ENCODE measurements around the gene CABP7.

The CABP7 gene

GRCh38 chr22:29710193-29710592 lies 9.6 kb upstream of the CABP7 start:
- Histone ChIP-seq H3K4me3 (ENCODE audit: insufficient read length, low read depth) (no peak overlapping the region), H3K9ac (ENCODE audit: insufficient read length, low read depth) (no peak overlapping the region), H3K27me3 (ENCODE audit: insufficient read depth, insufficient read length) (no peaks in the 10 kb centered on the region), H3K4me1 (ENCODE audit: insufficient read depth, insufficient read length) (peaks cover 7% of the 10 kb centered on the region), H3K36me3 (ENCODE audit: insufficient read depth, insufficient read length, low read length) (no peaks in the 10 kb centered on the region), H3K9me3 (ENCODE audit: insufficient read depth, low read length) (no peaks in the 10 kb centered on the region)
- DNase-seq (ENCODE audit: low read depth, low spot score) = no peak
- TF ChIP-seq YY1 (IDR thresholded peaks at IDR 0.05; ENCODE audit: insufficient read depth, insufficient read length) = no peak
- TF ChIP-seq SUZ12 (IDR thresholded peaks at IDR 0.05; ENCODE audit: extremely low read depth, insufficient read depth, insufficient read length) = no peak
- TF ChIP-seq ZNF274 (IDR thresholded peaks at IDR 0.05; ENCODE audit: low read depth, low read length) = no peak

GRCh38 chr22:29710922-29711593 lies 8.7 kb upstream of the CABP7 start:
- no peak overlapping the region for H3K9ac ChIP-seq (ENCODE audit: insufficient read length, low read depth)
- H3K4me3 ChIP-seq (ENCODE audit: insufficient read length, low read depth) = no peak overlapping the region
- TF ChIP-seq SUZ12 (IDR thresholded peaks at IDR 0.05; ENCODE audit: extremely low read depth, insufficient read depth, insufficient read length) (no peak), ZNF274 (IDR thresholded peaks at IDR 0.05; ENCODE audit: low read depth, low read length) (no peak), YY1 (IDR thresholded peaks at IDR 0.05; ENCODE audit: insufficient read depth, insufficient read length) (no peak)
- H3K36me3 ChIP-seq (ENCODE audit: insufficient read depth, insufficient read length, low read length) = no peaks in the 10 kb centered on the region
- H3K9me3 ChIP-seq (ENCODE audit: insufficient read depth, low read length) = no peaks in the 10 kb centered on the region
- H3K27me3 ChIP-seq (ENCODE audit: insufficient read depth, insufficient read length) = no peaks in the 10 kb centered on the region
- DNase-seq (ENCODE audit: low read depth, low spot score) = no peak
- peaks cover 3% of the 10 kb centered on the region for H3K4me1 ChIP-seq (ENCODE audit: insufficient read depth, insufficient read length)

GRCh38 chr22:29712119-29712518 lies 7.7 kb upstream of the CABP7 start:
- Histone ChIP-seq H3K4me3 (ENCODE audit: insufficient read length, low read depth) (no peak overlapping the region), H3K4me1 (ENCODE audit: insufficient read depth, insufficient read length) (no peaks in the 10 kb centered on the region), H3K36me3 (ENCODE audit: insufficient read depth, insufficient read length, low read length) (no peaks in the 10 kb centered on the region), H3K9me3 (ENCODE audit: insufficient read depth, low read length) (no peaks in the 10 kb centered on the region), H3K9ac (ENCODE audit: insufficient read length, low read depth) (no peak overlapping the region), H3K27me3 (ENCODE audit: insufficient read depth, insufficient read length) (peaks cover 3% of the 10 kb centered on the region)
- DNase-seq (ENCODE audit: low read depth, low spot score) = no peak
- TF ChIP-seq YY1 (IDR thresholded peaks at IDR 0.05; ENCODE audit: insufficient read depth, insufficient read length) (no peak), ZNF274 (IDR thresholded peaks at IDR 0.05; ENCODE audit: low read depth, low read length) (no peak), SUZ12 (IDR thresholded peaks at IDR 0.05; ENCODE audit: extremely low read depth, insufficient read depth, insufficient read length) (no peak)

GRCh38 chr22:29713156-29713727 lies 6.6 kb upstream of the CABP7 start:
- H3K9ac ChIP-seq (ENCODE audit: insufficient read length, low read depth) = no peak overlapping the region
- DNase-seq (ENCODE audit: low read depth, low spot score) = no peak
- H3K4me3 ChIP-seq (ENCODE audit: insufficient read length, low read depth) = no peak overlapping the region
- no peaks in the 10 kb centered on the region for H3K36me3 ChIP-seq (ENCODE audit: insufficient read depth, insufficient read length, low read length)
- no peaks in the 10 kb centered on the region for H3K4me1 ChIP-seq (ENCODE audit: insufficient read depth, insufficient read length)
- no peaks in the 10 kb centered on the region for H3K9me3 ChIP-seq (ENCODE audit: insufficient read depth, low read length)
- TF ChIP-seq YY1 (IDR thresholded peaks at IDR 0.05; ENCODE audit: insufficient read depth, insufficient read length) = no peak
- no peak for TF ChIP-seq SUZ12 (IDR thresholded peaks at IDR 0.05; ENCODE audit: extremely low read depth, insufficient read depth, insufficient read length)
- no peak for TF ChIP-seq ZNF274 (IDR thresholded peaks at IDR 0.05; ENCODE audit: low read depth, low read length)
- peaks cover 12% of the 10 kb centered on the region for H3K27me3 ChIP-seq (ENCODE audit: insufficient read depth, insufficient read length)

- H3K9me3 ChIP-seq (ENCODE audit: insufficient read depth, low read length) = no peaks in the 10 kb centered on the region
- no peaks in the 10 kb centered on the region for H3K4me1 ChIP-seq (ENCODE audit: insufficient read depth, insufficient read length)
- peaks cover 28% of the 10 kb centered on the region for H3K27me3 ChIP-seq (ENCODE audit: insufficient read depth, insufficient read length)
- H3K4me3 ChIP-seq (ENCODE audit: insufficient read length, low read depth) = no peak overlapping the region
- no peak for DNase-seq (ENCODE audit: low read depth, low spot score)
- H3K9ac ChIP-seq (ENCODE audit: insufficient read length, low read depth) = no peak overlapping the region
- H3K36me3 ChIP-seq (ENCODE audit: insufficient read depth, insufficient read length, low read length) = no peaks in the 10 kb centered on the region
- TF ChIP-seq ZNF274 (IDR thresholded peaks at IDR 0.05; ENCODE audit: low read depth, low read length) (no peak), SUZ12 (IDR thresholded peaks at IDR 0.05; ENCODE audit: extremely low read depth, insufficient read depth, insufficient read length) (no peak), YY1 (IDR thresholded peaks at IDR 0.05; ENCODE audit: insufficient read depth, insufficient read length) (no peak)
These were observed 4.6 kb upstream of the CABP7 start for GRCh38 chr22:29715240-29715639.

GRCh38 chr22:29715705-29716104 lies 4.1 kb upstream of the CABP7 start:
- DNase-seq (ENCODE audit: low read depth, low spot score) = no peak
- H3K36me3 ChIP-seq (ENCODE audit: insufficient read depth, insufficient read length, low read length) = no peaks in the 10 kb centered on the region
- H3K27me3 ChIP-seq (ENCODE audit: insufficient read depth, insufficient read length) = peaks cover 32% of the 10 kb centered on the region

GRCh38 chr22:29716814-29717545 lies 2.8 kb upstream of the CABP7 start:
- Histone ChIP-seq H3K4me3 (ENCODE audit: insufficient read length, low read depth) (no peak overlapping the region), H3K36me3 (ENCODE audit: insufficient read depth, insufficient read length, low read length) (no peaks in the 10 kb centered on the region), H3K27me3 (ENCODE audit: insufficient read depth, insufficient read length) (peaks cover 45% of the 10 kb centered on the region), H3K9ac (ENCODE audit: insufficient read length, low read depth) (no peak overlapping the region), H3K9me3 (ENCODE audit: insufficient read depth, low read length) (no peaks in the 10 kb centered on the region), H3K4me1 (ENCODE audit: insufficient read depth, insufficient read length) (no peaks in the 10 kb centered on the region)
- no peak for TF ChIP-seq SUZ12 (IDR thresholded peaks at IDR 0.05; ENCODE audit: extremely low read depth, insufficient read depth, insufficient read length)
- TF ChIP-seq ZNF274 (IDR thresholded peaks at IDR 0.05; ENCODE audit: low read depth, low read length) = no peak
- peak; percentile 69 for DNase-seq (ENCODE audit: low read depth, low spot score)

More at GRCh38 chr22:29715705-29716104, 4.1 kb upstream of the CABP7 start:
- H3K9me3 ChIP-seq (ENCODE audit: insufficient read depth, low read length) = no peaks in the 10 kb centered on the region
- no peak for TF ChIP-seq SUZ12 (IDR thresholded peaks at IDR 0.05; ENCODE audit: extremely low read depth, insufficient read depth, insufficient read length)
- no peak for TF ChIP-seq ZNF274 (IDR thresholded peaks at IDR 0.05; ENCODE audit: low read depth, low read length)
- no peak for TF ChIP-seq YY1 (IDR thresholded peaks at IDR 0.05; ENCODE audit: insufficient read depth, insufficient read length)
- no peaks in the 10 kb centered on the region for H3K4me1 ChIP-seq (ENCODE audit: insufficient read depth, insufficient read length)
- no peak overlapping the region for H3K9ac ChIP-seq (ENCODE audit: insufficient read length, low read depth)
- H3K4me3 ChIP-seq (ENCODE audit: insufficient read length, low read depth) = no peak overlapping the region

Data from NT2/D1 (cell line).